GM12878 (cell line): ENCODE data around the gene MCC. TPM values are rescaled to one million over a fixed set of nuclear protein-coding genes. Genes with fewer than 3 reads are reported as not detected.

ENCODE experiments used
- ATAC-seq: fragments of 200-7000 bp; cut with Tn5 transposase; 3 replicates; pipeline ENCODE4 v1.9.1; 2020; ENCODE audit warnings: mild to moderate bottlenecking, moderate library complexity
- BruUV-seq: library from RNA; stranded (reverse); fragments of 400-500 nt; replicated peaks from 2 replicates; lab custom pipeline; 2021; lab: Mats Ljungman, UMichigan
- CTCF ChIA-PET: fragments of 300-600 bp; sonication (Branson Sonifier 250); formaldehyde crosslinking; extraction: SDS; loops from one replicate; lab custom pipeline; 2021; ENCODE audit warnings: inconsistent platforms; lab: Yijun Ruan, JAX
- POLR2A ChIA-PET: fragments of 350-600 bp; formaldehyde crosslinking; extraction: SDS; loops from one replicate; lab custom pipeline; 2021; ENCODE audit warnings: inconsistent platforms; lab: Charles Lee
- RAD21 ChIA-PET: fragments of 300-600 bp; sonication (Branson Sonifier 250); formaldehyde crosslinking; loops from one replicate; lab custom pipeline; 2023; ENCODE audit warnings: antibody characterized with exemption; ENCODE audit not compliant: unreplicated experiment; lab: Charles Lee
- SMC1A ChIA-PET: fragments of 300-600 bp; sonication (Branson Sonifier 250); formaldehyde crosslinking; loops from one replicate; lab custom pipeline; 2023; ENCODE audit not compliant: unreplicated experiment, uncharacterized antibody; lab: Charles Lee
- DNase-seq: peaks from one replicate; pipeline ENCODE4 v3.0.0-alpha.2; 2011; ENCODE audit warnings: low read depth, low spot score
- FAIRE-seq: peaks from 3 replicates; lab custom pipeline; 2011; peaks lifted over from hg19 to GRCh38; lab: Jason Lieb, UNC
- H2AFZ ChIP-seq: 2 replicates; pipeline ENCODE4 v1.6.0; 2011; ENCODE audit warnings: low read depth, low read length, control low read depth; ENCODE audit not compliant: control insufficient read depth
- H3K27ac ChIP-seq: 2 replicates; pipeline ENCODE4 v1.5.1; 2011; ENCODE audit warnings: control low read depth; ENCODE audit not compliant: control insufficient read depth, insufficient read depth
- H3K27me3 ChIP-seq, 2 experiments: replicated peaks in 1 of 2; 2 replicates each; pipeline versions ENCODE4 v1.6.0 to v1.6.1; 2011; ENCODE audit warnings: low read length in 1 of 2; ENCODE audit not compliant: control insufficient read depth in 2 of 2, insufficient read depth in 2 of 2
- H3K36me3 ChIP-seq, 2 experiments: 2 replicates each; pipeline ENCODE4 v1.5.1; 2011; ENCODE audit warnings: low read length in 1 of 2; ENCODE audit not compliant: control insufficient read depth in 2 of 2, insufficient read depth in 2 of 2
- H3K4me1 ChIP-seq: 2 replicates; pipeline ENCODE4 v1.6.1; 2011; ENCODE audit warnings: mild to moderate bottlenecking, low read length, moderate library complexity, mixed read lengths; ENCODE audit not compliant: control insufficient read depth, insufficient read depth
- H3K4me2 ChIP-seq: 2 replicates; pipeline ENCODE4 v1.6.0; 2011; ENCODE audit warnings: control low read depth; ENCODE audit not compliant: control insufficient read depth, insufficient read depth
- H3K4me3 ChIP-seq: fragments of 200-600 bp; sonication (generic); 2 replicates; pipeline ENCODE4 v1.5.1; 2016
- H3K79me2 ChIP-seq: 2 replicates; pipeline ENCODE4 v1.6.0; 2011; ENCODE audit warnings: low read length; ENCODE audit not compliant: control insufficient read depth, insufficient read depth
- H3K9ac ChIP-seq: 2 replicates; pipeline ENCODE4 v1.8.0; 2011; ENCODE audit warnings: low read length, control low read depth, mixed read lengths; ENCODE audit not compliant: control insufficient read depth, insufficient read depth
- H3K9me3 ChIP-seq: replicated peaks from 3 replicates; pipeline ENCODE4 v1.5.1; 2011; ENCODE audit warnings: mild to moderate bottlenecking, low read length; ENCODE audit not compliant: control insufficient read depth, insufficient read depth
- H4K20me1 ChIP-seq: 2 replicates; pipeline ENCODE4 v1.6.0; 2011; ENCODE audit not compliant: control insufficient read depth, insufficient read depth
- ATF7 ChIP-seq: fragments of 450-650 bp; IDR thresholded peaks from 2 replicates; pipeline ENCODE4 v1.6.1; 2016; ENCODE audit warnings: low read depth, mild to moderate bottlenecking
- BHLHE40 ChIP-seq, 2 experiments: fragments of 450-650 bp in 1 of 2; IDR thresholded peaks; 2 replicates each; pipeline ENCODE4 v1.6.1; 2011 to 2017; ENCODE audit warnings: low read depth in 2 of 2, borderline replicate concordance in 1 of 2, improper control_type of control experiment in 1 of 2, low read length in 1 of 2, mild to moderate bottlenecking in 1 of 2
- EED ChIP-seq: sonication (generic); IDR thresholded peaks from 2 replicates; pipeline ENCODE4 v1.6.1; 2016; ENCODE audit warnings: antibody characterized with exemption, low read depth
- IKZF1 ChIP-seq: fragments of 450-650 bp; conservative IDR thresholded peaks from 2 replicates; pipeline ENCODE4 v1.6.1; 2017; ENCODE audit warnings: antibody characterized with exemption, mild to moderate bottlenecking
- MEF2B ChIP-seq: fragments of 450-650 bp; IDR thresholded peaks from 2 replicates; pipeline ENCODE4 v1.6.1; 2018; ENCODE audit warnings: mild to moderate bottlenecking, moderate library complexity; ENCODE audit not compliant: partially characterized antibody, poor library complexity, severe bottlenecking
- NBN ChIP-seq: fragments of 450-650 bp; IDR thresholded peaks from 2 replicates; pipeline ENCODE4 v1.6.1; 2016
- NFYA ChIP-seq: IDR thresholded peaks from 2 replicates; pipeline ENCODE4 v1.6.1; 2011; ENCODE audit warnings: low read depth, mild to moderate bottlenecking, low read length, improper control_type of control experiment, borderline replicate concordance
- NR2C2 ChIP-seq: IDR thresholded peaks from 2 replicates; pipeline ENCODE4 v1.6.1; 2011; ENCODE audit warnings: borderline replicate concordance, low read depth; ENCODE audit not compliant: control insufficient read depth, insufficient read length
- ZNF622 ChIP-seq: fragments of 450-650 bp; IDR thresholded peaks from 2 replicates; pipeline ENCODE4 v1.6.1; 2017; ENCODE audit warnings: mild to moderate bottlenecking, inconsistent platforms
- WGBS: methylation state at CpG from one replicate; pipeline ENCODE4 v1.1.6; 2016; ENCODE audit warnings: low lambda C conversion rate; ENCODE audit not compliant: insufficient replicate concordance, insufficient coverage; ENCODE audit errors: missing lambda C conversion rate; 5-methylcytosine and 5-hydroxymethylcytosine counted together
- in situ Hi-C: fragments of 300-500 bp; cut with MboI; formaldehyde crosslinking; loops from 9 replicates; pipeline ENCODE4 v1.14.3; 2018; ENCODE audit warnings: mixed read lengths
- intact Hi-C: fragments of 100-400 bp; cut with micrococcal nuclease; formaldehyde crosslinking; loops from one replicate; pipeline ENCODE4 v1.14.2; 2022; ENCODE audit not compliant: unreplicated experiment
- polyA plus RNA-seq, 11 experiments: library from polyadenylated mRNA; depleted of rRNA in 4 of 11; unstranded in 6 of 11; stranded (reverse) in 5 of 11; fragments of >200 nt; fragmentation: Nextera tagmentation in 4 of 11; fragmentation: Illumina TruSeq in 1 of 11; extraction: Ambion mirVana in 4 of 11; extraction: Trizol in 1 of 11; gene quantifications; 1 replicate in 1 of 11; 2 replicates in 10 of 11; pipeline versions ENCODE4 v1.2.1 to v1.2.3, GENCODE V29; 2011 to 2016; ENCODE audit warnings: inconsistent platforms in 2 of 11, missing spikeins in 2 of 11, low read depth in 1 of 11
- total RNA-seq, 4 experiments: library from RNA; depleted of rRNA in 3 of 4; stranded (reverse); fragments of >200 nt in 3 of 4; fragmentation: Illumina TruSeq in 1 of 4; extraction: Trizol in 1 of 4; gene quantifications; 2 replicates each; pipeline versions ENCODE4 v1.2.1 to v1.2.3, GENCODE V29; 2013 to 2021
- TF ChIP-seq, protein P1 (sequence below): fragments of 150-350 bp; IDR thresholded peaks from 2 replicates; pipeline ENCODE4 v1.6.1; 2014; ENCODE audit warnings: mild to moderate bottlenecking, low read depth, low read length
- TF ChIP-seq, protein P2 (sequence below): fragments of 450-650 bp; IDR thresholded peaks from 2 replicates; pipeline ENCODE4 v1.6.1; 2017; ENCODE audit warnings: antibody characterized with exemption, mild to moderate bottlenecking, moderate library complexity
- TF ChIP-seq, protein P3 (sequence below): fragments of 450-650 bp; IDR thresholded peaks from 2 replicates; pipeline ENCODE4 v1.6.1; 2016; ENCODE audit warnings: mild to moderate bottlenecking
- TF ChIP-seq, protein P4 (sequence below): IDR thresholded peaks from 2 replicates; pipeline ENCODE4 v1.6.1; 2011; ENCODE audit warnings: borderline replicate concordance, low read depth, mild to moderate bottlenecking, moderate library complexity, low read length; ENCODE audit not compliant: insufficient read depth, poor library complexity, severe bottlenecking
- TF ChIP-seq, protein P5 (sequence below): IDR thresholded peaks from 2 replicates; pipeline ENCODE4 v1.6.1; 2012; ENCODE audit warnings: low read depth, low read length, improper control_type of control experiment

Gene MCC
- total and polyA plus RNA-seq, 10 of the 15 experiments (the other 5 are each of a cell fraction or from before 2014, with no cell fraction given) = 0.03 to 0.86 (median 0.16) TPM

DNA sequence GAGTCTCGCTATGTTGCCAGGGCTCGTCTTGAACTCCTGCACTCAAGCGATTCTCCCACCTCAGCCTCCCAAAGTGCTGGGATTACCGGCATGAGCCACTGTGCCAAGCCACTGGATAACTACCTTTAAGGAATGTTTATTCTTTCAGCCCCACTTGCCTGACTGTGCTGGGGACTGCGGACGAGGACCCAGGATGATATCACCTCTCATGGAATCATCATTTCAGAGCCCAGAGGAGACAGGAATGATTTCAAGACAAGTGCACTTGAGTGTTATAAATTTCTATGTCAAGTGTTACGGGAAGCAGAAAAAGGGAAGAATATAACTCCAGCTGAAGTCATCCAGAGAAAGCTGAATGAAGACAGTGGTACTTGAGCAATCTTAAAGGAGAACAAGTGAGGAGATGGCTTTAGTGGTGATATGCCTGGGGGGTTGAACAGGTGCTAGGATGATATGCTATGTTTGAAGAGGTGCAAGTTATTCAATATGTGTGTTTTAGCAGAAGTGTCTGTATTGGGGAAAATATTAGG is 402.3 kb downstream of the MCC start (continued):
- TF ChIP-seq, protein P1, sequence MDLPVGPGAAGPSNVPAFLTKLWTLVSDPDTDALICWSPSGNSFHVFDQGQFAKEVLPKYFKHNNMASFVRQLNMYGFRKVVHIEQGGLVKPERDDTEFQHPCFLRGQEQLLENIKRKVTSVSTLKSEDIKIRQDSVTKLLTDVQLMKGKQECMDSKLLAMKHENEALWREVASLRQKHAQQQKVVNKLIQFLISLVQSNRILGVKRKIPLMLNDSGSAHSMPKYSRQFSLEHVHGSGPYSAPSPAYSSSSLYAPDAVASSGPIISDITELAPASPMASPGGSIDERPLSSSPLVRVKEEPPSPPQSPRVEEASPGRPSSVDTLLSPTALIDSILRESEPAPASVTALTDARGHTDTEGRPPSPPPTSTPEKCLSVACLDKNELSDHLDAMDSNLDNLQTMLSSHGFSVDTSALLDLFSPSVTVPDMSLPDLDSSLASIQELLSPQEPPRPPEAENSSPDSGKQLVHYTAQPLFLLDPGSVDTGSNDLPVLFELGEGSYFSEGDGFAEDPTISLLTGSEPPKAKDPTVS = no peak
- TF ChIP-seq EED = no peak
- TF ChIP-seq ATF7 = no peak
- no peak for TF ChIP-seq NR2C2
- TF ChIP-seq, protein P2, sequence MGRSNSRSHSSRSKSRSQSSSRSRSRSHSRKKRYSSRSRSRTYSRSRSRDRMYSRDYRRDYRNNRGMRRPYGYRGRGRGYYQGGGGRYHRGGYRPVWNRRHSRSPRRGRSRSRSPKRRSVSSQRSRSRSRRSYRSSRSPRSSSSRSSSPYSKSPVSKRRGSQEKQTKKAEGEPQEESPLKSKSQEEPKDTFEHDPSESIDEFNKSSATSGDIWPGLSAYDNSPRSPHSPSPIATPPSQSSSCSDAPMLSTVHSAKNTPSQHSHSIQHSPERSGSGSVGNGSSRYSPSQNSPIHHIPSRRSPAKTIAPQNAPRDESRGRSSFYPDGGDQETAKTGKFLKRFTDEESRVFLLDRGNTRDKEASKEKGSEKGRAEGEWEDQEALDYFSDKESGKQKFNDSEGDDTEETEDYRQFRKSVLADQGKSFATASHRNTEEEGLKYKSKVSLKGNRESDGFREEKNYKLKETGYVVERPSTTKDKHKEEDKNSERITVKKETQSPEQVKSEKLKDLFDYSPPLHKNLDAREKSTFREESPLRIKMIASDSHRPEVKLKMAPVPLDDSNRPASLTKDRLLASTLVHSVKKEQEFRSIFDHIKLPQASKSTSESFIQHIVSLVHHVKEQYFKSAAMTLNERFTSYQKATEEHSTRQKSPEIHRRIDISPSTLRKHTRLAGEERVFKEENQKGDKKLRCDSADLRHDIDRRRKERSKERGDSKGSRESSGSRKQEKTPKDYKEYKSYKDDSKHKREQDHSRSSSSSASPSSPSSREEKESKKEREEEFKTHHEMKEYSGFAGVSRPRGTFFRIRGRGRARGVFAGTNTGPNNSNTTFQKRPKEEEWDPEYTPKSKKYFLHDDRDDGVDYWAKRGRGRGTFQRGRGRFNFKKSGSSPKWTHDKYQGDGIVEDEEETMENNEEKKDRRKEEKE = no peak
- TF ChIP-seq, protein P3, sequence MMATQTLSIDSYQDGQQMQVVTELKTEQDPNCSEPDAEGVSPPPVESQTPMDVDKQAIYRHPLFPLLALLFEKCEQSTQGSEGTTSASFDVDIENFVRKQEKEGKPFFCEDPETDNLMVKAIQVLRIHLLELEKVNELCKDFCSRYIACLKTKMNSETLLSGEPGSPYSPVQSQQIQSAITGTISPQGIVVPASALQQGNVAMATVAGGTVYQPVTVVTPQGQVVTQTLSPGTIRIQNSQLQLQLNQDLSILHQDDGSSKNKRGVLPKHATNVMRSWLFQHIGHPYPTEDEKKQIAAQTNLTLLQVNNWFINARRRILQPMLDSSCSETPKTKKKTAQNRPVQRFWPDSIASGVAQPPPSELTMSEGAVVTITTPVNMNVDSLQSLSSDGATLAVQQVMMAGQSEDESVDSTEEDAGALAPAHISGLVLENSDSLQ = no peak

DNA sequence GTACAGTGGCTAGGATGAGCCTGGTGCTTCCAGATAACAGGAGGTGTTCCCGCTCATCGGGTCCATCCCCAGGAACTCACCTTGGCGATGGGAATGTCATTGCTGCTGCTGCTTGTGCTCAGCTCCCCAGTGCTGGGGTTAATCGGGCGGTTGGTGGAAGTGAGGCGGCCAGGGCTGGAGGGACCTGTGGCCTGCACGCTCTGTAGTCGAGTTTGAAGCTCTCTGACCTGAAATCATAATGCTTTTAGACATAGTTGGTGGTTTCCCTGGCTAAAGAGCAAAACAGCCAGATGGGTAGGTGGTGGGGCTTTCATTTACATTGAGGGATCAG is 403.2 kb downstream of the MCC start:
- TF ChIP-seq, protein P4, sequence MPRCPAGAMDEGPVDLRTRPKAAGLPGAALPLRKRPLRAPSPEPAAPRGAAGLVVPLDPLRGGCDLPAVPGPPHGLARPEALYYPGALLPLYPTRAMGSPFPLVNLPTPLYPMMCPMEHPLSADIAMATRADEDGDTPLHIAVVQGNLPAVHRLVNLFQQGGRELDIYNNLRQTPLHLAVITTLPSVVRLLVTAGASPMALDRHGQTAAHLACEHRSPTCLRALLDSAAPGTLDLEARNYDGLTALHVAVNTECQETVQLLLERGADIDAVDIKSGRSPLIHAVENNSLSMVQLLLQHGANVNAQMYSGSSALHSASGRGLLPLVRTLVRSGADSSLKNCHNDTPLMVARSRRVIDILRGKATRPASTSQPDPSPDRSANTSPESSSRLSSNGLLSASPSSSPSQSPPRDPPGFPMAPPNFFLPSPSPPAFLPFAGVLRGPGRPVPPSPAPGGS = no peak
- TF ChIP-seq IKZF1 (no peak), NFYA (no peak), BHLHE40 (IDR thresholded peaks at IDR 0.05; ENCODE audit: borderline replicate concordance in 1 of 2, low read depth in 2 of 2, low read length in 1 of 2) (no peak), ZNF622 (no peak), NBN (no peak), MEF2B (no peak)
- TF ChIP-seq, protein P5, sequence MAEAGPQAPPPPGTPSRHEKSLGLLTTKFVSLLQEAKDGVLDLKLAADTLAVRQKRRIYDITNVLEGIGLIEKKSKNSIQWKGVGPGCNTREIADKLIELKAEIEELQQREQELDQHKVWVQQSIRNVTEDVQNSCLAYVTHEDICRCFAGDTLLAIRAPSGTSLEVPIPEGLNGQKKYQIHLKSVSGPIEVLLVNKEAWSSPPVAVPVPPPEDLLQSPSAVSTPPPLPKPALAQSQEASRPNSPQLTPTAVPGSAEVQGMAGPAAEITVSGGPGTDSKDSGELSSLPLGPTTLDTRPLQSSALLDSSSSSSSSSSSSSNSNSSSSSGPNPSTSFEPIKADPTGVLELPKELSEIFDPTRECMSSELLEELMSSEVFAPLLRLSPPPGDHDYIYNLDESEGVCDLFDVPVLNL = no peak
- TF ChIP-seq, all 136 proteins: peak for 0
- ChIA-PET CTCF (interaction anchor here (0.7 to 2.1 kb wide), 4 partner anchors 10 to 523 kb away, joined by 3 to 6 read pairs (median 4); no protein-coding TSS in a partner anchor), RAD21 (no interaction called here), POLR2A (no interaction called here), SMC1A (interaction anchor here (1.2 to 1.5 kb wide), 2 partner anchors 12 to 46 kb away, joined by 3 to 4 read pairs; no protein-coding TSS in a partner anchor)
- BruUV-seq = no TSS peak
- intact Hi-C loops = no loop called here
- no peak for DNase-seq
- Histone ChIP-seq H4K20me1 (no peaks in the 10 kb centered on the region), H3K9me3 (no peaks in the 10 kb centered on the region), H3K9ac (no peak overlapping the region), H3K4me3 (no peak overlapping the region), H3K4me2 (no peak overlapping the region), H2AFZ (no peak overlapping the region), H3K36me3 (no peaks in the 10 kb centered on the region), H3K27ac (no peak overlapping the region), H3K27me3 (no peaks in the 10 kb centered on the region), H3K79me2 (no peaks in the 10 kb centered on the region), H3K4me1 (no peaks in the 10 kb centered on the region)
- no peak for FAIRE-seq
- in situ Hi-C loops = no loop called here
- ATAC-seq = peak; percentile 28; the same call in 2 of the 3 replicates
- WGBS = 49% methylated on average over 8 of the region's 8 CpGs
